Measurements from ENCODE around the gene HNRNPA3.
A peak's percentile ranks its signal among the peaks of the same experiment; 100 is the strongest.
"Not testable (repeated sequence)": the region's sequence is repeated elsewhere in the genome, so short reads cannot be mapped to it uniquely, and the experiment has no call there.

Gene HNRNPA3

GRCh38 chr2:177232098-177232704 lies 19.6 kb downstream of the HNRNPA3 start:
- DNase-seq: no peak

GRCh38 chr2:177234267-177234666 lies 21.7 kb downstream of the HNRNPA3 start:
- DNase-seq: no peak

- DNase-seq: no peak
These were observed 23.4 kb downstream of the HNRNPA3 start for GRCh38 chr2:177235855-177236437.

GRCh38 chr2:177237932-177238331 lies 25.3 kb downstream of the HNRNPA3 start:
- DNase-seq: no peak

- DNase-seq: no peak
These were observed 26.5 kb downstream of the HNRNPA3 start for GRCh38 chr2:177239053-177239452.

GRCh38 chr2:177239932-177240630 lies 27.5 kb downstream of the HNRNPA3 start:
- DNase-seq: peak in 42 of 56 donors; percentile 4 to 68 (median 40)

- DNase-seq: no peak
These were observed 29.1 kb downstream of the HNRNPA3 start for GRCh38 chr2:177241711-177242120.

- no peak for DNase-seq
These were observed 29.8 kb downstream of the HNRNPA3 start for GRCh38 chr2:177242121-177242987.

GRCh38 chr2:177243073-177243472 lies 30.5 kb downstream of the HNRNPA3 start:
- no peak for DNase-seq

GRCh38 chr2:177243476-177243875 lies 30.9 kb downstream of the HNRNPA3 start:
- DNase-seq: no peak

GRCh38 chr2:177244244-177244771 lies 31.7 kb downstream of the HNRNPA3 start:
- no peak for DNase-seq

- DNase-seq: no peak
These were observed 32.4 kb downstream of the HNRNPA3 start for GRCh38 chr2:177245010-177245422.

- no peak for DNase-seq
These were observed 33.4 kb downstream of the HNRNPA3 start for GRCh38 chr2:177246000-177246399.

GRCh38 chr2:177246523-177247030 lies 34.0 kb downstream of the HNRNPA3 start:
- not testable (repeated sequence) for DNase-seq

GRCh38 chr2:177247693-177248262 lies 35.2 kb downstream of the HNRNPA3 start:
- no peak for DNase-seq

- no peak for DNase-seq
These were observed 36.4 kb downstream of the HNRNPA3 start for GRCh38 chr2:177249038-177249437.

- no peak for DNase-seq
These were observed 37.9 kb downstream of the HNRNPA3 start for GRCh38 chr2:177250461-177250860.

GRCh38 chr2:177251165-177251542 lies 38.6 kb downstream of the HNRNPA3 start:
- DNase-seq: no peak

- no peak for DNase-seq
These were observed 40.4 kb downstream of the HNRNPA3 start for GRCh38 chr2:177252808-177253531.

GRCh38 chr2:177253704-177254103 lies 41.1 kb downstream of the HNRNPA3 start:
- DNase-seq: no peak
